ENCODE results near the gene DOCK4. TPM values are rescaled to one million over a fixed set of nuclear protein-coding genes. Genes with fewer than 3 reads are reported as not detected.

DOCK4 gene
- polyA plus RNA-seq, 1 donor (not counting 4 experiments of a cell fraction or from before 2014, with no cell fraction given) = 13.9 TPM

- no peak overlapping the region for H3K4me2 ChIP-seq (ENCODE audit: control insufficient read depth, extremely low read depth, insufficient read depth, low read depth, low read length)
- H4K20me1 ChIP-seq (ENCODE audit: control insufficient read depth, extremely low read depth, insufficient read depth, low read length) = peaks cover 2% of the 10 kb centered on the region
- H3K9me1 ChIP-seq (ENCODE audit: control insufficient read depth, extremely low read depth, insufficient read depth, low read length) = no peaks in the 10 kb centered on the region
- dilution Hi-C loops (cut with MboI; ENCODE audit: extremely low pct_ligation_motif_present, low sequenced_read_pairs) = no loop called here
- H3K79me2 ChIP-seq (ENCODE audit: control insufficient read depth, insufficient read depth, low read length) = peaks cover 26% of the 10 kb centered on the region
- FAIRE-seq (no peak), DNase-seq (ENCODE audit: low read depth, low spot score) (no peak)
- no peaks in the 10 kb centered on the region for H3K27me3 ChIP-seq (ENCODE audit: control insufficient read depth, extremely low read depth, insufficient read depth, low read length)
- H3K4me3 ChIP-seq (ENCODE audit: control insufficient read depth in 2 of 3, extremely low read depth in 1 of 3, insufficient read depth in 2 of 3, low read depth in 1 of 3, low read length in 3 of 3) = no peak overlapping the region
- H3K27ac ChIP-seq (ENCODE audit: control insufficient read depth, insufficient read depth, low read length) = no peak overlapping the region
- no peak overlapping the region for H2AFZ ChIP-seq (ENCODE audit: control insufficient read depth, low read length)
- no peaks in the 10 kb centered on the region for H3K9me3 ChIP-seq (ENCODE audit: control insufficient read depth, low read depth, low read length)
- no peak overlapping the region for H3K9ac ChIP-seq (ENCODE audit: control insufficient read depth, extremely low read depth, insufficient read depth, low read length)
- peaks cover 4% of the 10 kb centered on the region for H3K4me1 ChIP-seq (ENCODE audit: control insufficient read depth, extremely low read depth, insufficient read depth, low read length)
- TF ChIP-seq EZH2 (IDR thresholded peaks at IDR 0.05; ENCODE audit: low read length) = no peak
- no peak for TF ChIP-seq CTCF (optimal IDR thresholded peaks at IDR 0.05 in 1 of 3, IDR thresholded peaks at IDR 0.05 in 1 of 3, conservative IDR thresholded peaks at IDR 0.05 in 1 of 3; ENCODE audit: extremely low read depth in 1 of 3, insufficient read depth in 2 of 3, low read length in 3 of 3)
- H3K36me3 ChIP-seq (ENCODE audit: control insufficient read depth in 2 of 2, extremely low read depth in 1 of 2, insufficient read depth in 2 of 2, low read length in 2 of 2) = no peaks in the 10 kb centered on the region
Observed at GRCh38 chr7:112167147-112167546, 39.1 kb downstream of the DOCK4 start.

GRCh38 chr7:112162784-112163506 is 43.3 kb downstream of the DOCK4 start:
- no peaks in the 10 kb centered on the region for H3K9me1 ChIP-seq (ENCODE audit: control insufficient read depth, extremely low read depth, insufficient read depth, low read length)
- no peaks in the 10 kb centered on the region for H3K9me3 ChIP-seq (ENCODE audit: control insufficient read depth, low read depth, low read length)
- no peak overlapping the region for H3K4me3 ChIP-seq (ENCODE audit: control insufficient read depth in 2 of 3, extremely low read depth in 1 of 3, insufficient read depth in 2 of 3, low read depth in 1 of 3, low read length in 3 of 3)
- no peaks in the 10 kb centered on the region for H3K36me3 ChIP-seq (ENCODE audit: control insufficient read depth in 2 of 2, extremely low read depth in 1 of 2, insufficient read depth in 2 of 2, low read length in 2 of 2)
- H3K9ac ChIP-seq (ENCODE audit: control insufficient read depth, extremely low read depth, insufficient read depth, low read length) = no peak overlapping the region
- no peaks in the 10 kb centered on the region for H3K27me3 ChIP-seq (ENCODE audit: control insufficient read depth, extremely low read depth, insufficient read depth, low read length)
- H4K20me1 ChIP-seq (ENCODE audit: control insufficient read depth, extremely low read depth, insufficient read depth, low read length) = no peaks in the 10 kb centered on the region
- dilution Hi-C loops (cut with MboI; ENCODE audit: extremely low pct_ligation_motif_present, low sequenced_read_pairs) = no loop called here
- H2AFZ ChIP-seq (ENCODE audit: control insufficient read depth, low read length) = no peak overlapping the region
- peaks cover 25% of the 10 kb centered on the region for H3K79me2 ChIP-seq (ENCODE audit: control insufficient read depth, insufficient read depth, low read length)
- no peak overlapping the region for H3K27ac ChIP-seq (ENCODE audit: control insufficient read depth, insufficient read depth, low read length)
- peaks cover 8% of the 10 kb centered on the region for H3K4me1 ChIP-seq (ENCODE audit: control insufficient read depth, extremely low read depth, insufficient read depth, low read length)
- DNase-seq (ENCODE audit: low read depth, low spot score) = no peak
- TF ChIP-seq CTCF (optimal IDR thresholded peaks at IDR 0.05 in 1 of 3, IDR thresholded peaks at IDR 0.05 in 1 of 3, conservative IDR thresholded peaks at IDR 0.05 in 1 of 3; ENCODE audit: extremely low read depth in 1 of 3, insufficient read depth in 2 of 3, low read length in 3 of 3) (no peak), EZH2 (IDR thresholded peaks at IDR 0.05; ENCODE audit: low read length) (no peak)
- H3K4me2 ChIP-seq (ENCODE audit: control insufficient read depth, extremely low read depth, insufficient read depth, low read depth, low read length) = no peak overlapping the region
- FAIRE-seq = no peak
